ENCODE data around the gene PKNOX1. TPM values are rescaled to one million over a fixed set of nuclear protein-coding genes. Genes with fewer than 3 reads are reported as not detected.
"Not testable (repeated sequence)": the region's sequence is repeated elsewhere in the genome, so short reads cannot be mapped to it uniquely, and the experiment has no call there.

The PKNOX1 gene
- total RNA-seq, 1 donor from 2014 or later: 9.8 TPM

GRCh38 chr21:43034101-43034500 lies 59.7 kb downstream of the PKNOX1 start:
- intact Hi-C loops (cut with DNase I): no loop called here
- Histone ChIP-seq H3K36me3 (peaks cover 0 to 25% of the 10 kb centered on the region in 2 donors), H3K27me3 (no peaks in the 10 kb centered on the region), H3K4me1 (no peaks in the 10 kb centered on the region), H3K27ac (no peak overlapping the region), H3K4me3 (no peak overlapping the region), H3K9me3 (no peaks in the 10 kb centered on the region)
- TF ChIP-seq POLR2AphosphoS5 (IDR thresholded peaks at IDR 0.05; ENCODE audit: insufficient read depth in 1 of 2, low read depth in 1 of 2): no peak
- no peak for TF ChIP-seq POLR2A (IDR thresholded peaks at IDR 0.05)
- DNase-seq (ENCODE audit: extremely low spot score in 2 of 2): no peak

- H3K9me3 ChIP-seq: no peaks in the 10 kb centered on the region
- H3K36me3 ChIP-seq: peaks cover 0 to 18% of the 10 kb centered on the region in 2 donors
- TF ChIP-seq POLR2AphosphoS5 (IDR thresholded peaks at IDR 0.05; ENCODE audit: insufficient read depth in 1 of 2, low read depth in 1 of 2) (no peak), CTCF (IDR thresholded peaks at IDR 0.05) (no peak), POLR2A (IDR thresholded peaks at IDR 0.05) (no peak)
- no peak overlapping the region for H3K4me3 ChIP-seq
- no peak for DNase-seq (ENCODE audit: extremely low spot score in 2 of 2)
- no peaks in the 10 kb centered on the region for H3K4me1 ChIP-seq
- intact Hi-C loops (cut with DNase I): no loop called here
- H3K27ac ChIP-seq: no peak overlapping the region
- H3K27me3 ChIP-seq: no peaks in the 10 kb centered on the region
Measured at GRCh38 chr21:43034826-43035225, 60.5 kb downstream of the PKNOX1 start.

- H3K27ac ChIP-seq; H3K4me1 ChIP-seq; DNase-seq (ENCODE audit: extremely low spot score in 2 of 2); H3K27me3 ChIP-seq; H3K4me3 ChIP-seq; H3K9me3 ChIP-seq; intact Hi-C loops (cut with DNase I): not testable (repeated sequence)
- peaks cover 0 to 12% of the 10 kb centered on the region in 2 donors for H3K36me3 ChIP-seq
Measured at GRCh38 chr21:43036889-43037288, 62.5 kb downstream of the PKNOX1 start.

- H3K27ac ChIP-seq; H3K9me3 ChIP-seq; H3K36me3 ChIP-seq; H3K27me3 ChIP-seq; intact Hi-C loops (cut with DNase I); DNase-seq (ENCODE audit: extremely low spot score in 2 of 2); H3K4me1 ChIP-seq; H3K4me3 ChIP-seq: not testable (repeated sequence)
Measured at GRCh38 chr21:43037918-43038658, 63.7 kb downstream of the PKNOX1 start.

GRCh38 chr21:43038659-43039044 lies 64.3 kb downstream of the PKNOX1 start:
- intact Hi-C loops (cut with DNase I); H3K9me3 ChIP-seq; H3K4me1 ChIP-seq; H3K27ac ChIP-seq; H3K4me3 ChIP-seq; H3K36me3 ChIP-seq; DNase-seq (ENCODE audit: extremely low spot score in 2 of 2); H3K27me3 ChIP-seq: not testable (repeated sequence)

- intact Hi-C loops (cut with DNase I); H3K36me3 ChIP-seq; H3K27ac ChIP-seq; H3K4me3 ChIP-seq; H3K27me3 ChIP-seq; DNase-seq (ENCODE audit: extremely low spot score in 2 of 2); H3K4me1 ChIP-seq; H3K9me3 ChIP-seq: not testable (repeated sequence)
Measured at GRCh38 chr21:43042169-43042568, 67.8 kb downstream of the PKNOX1 start.

GRCh38 chr21:43043291-43043690 lies 68.9 kb downstream of the PKNOX1 start:
- intact Hi-C loops (cut with DNase I); H3K9me3 ChIP-seq; H3K36me3 ChIP-seq; H3K4me1 ChIP-seq; H3K27me3 ChIP-seq; DNase-seq (ENCODE audit: extremely low spot score in 2 of 2); H3K4me3 ChIP-seq; H3K27ac ChIP-seq: not testable (repeated sequence)

GRCh38 chr21:43044547-43044946 lies 70.2 kb downstream of the PKNOX1 start:
- H3K27ac ChIP-seq; H3K27me3 ChIP-seq; H3K4me1 ChIP-seq; H3K36me3 ChIP-seq; H3K9me3 ChIP-seq; DNase-seq (ENCODE audit: extremely low spot score in 2 of 2); intact Hi-C loops (cut with DNase I); H3K4me3 ChIP-seq: not testable (repeated sequence)

GRCh38 chr21:43045165-43045875 lies 71.0 kb downstream of the PKNOX1 start:
- intact Hi-C loops (cut with DNase I); H3K9me3 ChIP-seq; H3K27me3 ChIP-seq; H3K4me1 ChIP-seq; H3K36me3 ChIP-seq; H3K27ac ChIP-seq; H3K4me3 ChIP-seq; DNase-seq (ENCODE audit: extremely low spot score in 2 of 2): not testable (repeated sequence)

GRCh38 chr21:43045876-43046821 lies 71.8 kb downstream of the PKNOX1 start:
- H3K36me3 ChIP-seq; H3K27me3 ChIP-seq; H3K27ac ChIP-seq; H3K4me1 ChIP-seq; intact Hi-C loops (cut with DNase I); H3K9me3 ChIP-seq; H3K4me3 ChIP-seq; DNase-seq (ENCODE audit: extremely low spot score in 2 of 2): not testable (repeated sequence)

GRCh38 chr21:43053112-43053511 lies 78.8 kb downstream of the PKNOX1 start:
- H3K27ac ChIP-seq; H3K4me1 ChIP-seq; H3K9me3 ChIP-seq; intact Hi-C loops (cut with DNase I); H3K36me3 ChIP-seq; H3K27me3 ChIP-seq; DNase-seq (ENCODE audit: extremely low spot score in 2 of 2); H3K4me3 ChIP-seq: not testable (repeated sequence)

All from vagina (tissue), 2 donors.